Skeletal muscle tissue (tissue), 4 donors: ENCODE results near the gene LARP1B. TPM values are rescaled to one million over a fixed set of nuclear protein-coding genes. Genes with fewer than 3 reads are reported as not detected.
"Not testable (repeated sequence)": the region's sequence is repeated elsewhere in the genome, so short reads cannot be mapped to it uniquely, and the experiment has no call there.

Source experiments
- H3K27ac ChIP-seq: one replicate; pipeline ENCODE4 v1.7.0; 2013; ENCODE audit warnings: mild to moderate bottlenecking, low read depth, low read length, inconsistent platforms
- H3K27me3 ChIP-seq, 3 donors: one replicate each; pipeline ENCODE4 v1.7.0; 2013; ENCODE audit warnings: low read length in 3 of 3; ENCODE audit not compliant: control insufficient read depth in 3 of 3, insufficient read depth in 3 of 3
- H3K36me3 ChIP-seq, 3 donors: one replicate each; pipeline ENCODE4 v1.7.0; 2013; ENCODE audit warnings: low read length in 3 of 3; ENCODE audit not compliant: control insufficient read depth in 3 of 3, insufficient read depth in 3 of 3
- H3K4me1 ChIP-seq, 3 donors: one replicate each; pipeline ENCODE4 v1.7.0; 2013; ENCODE audit warnings: low read length in 3 of 3, mild to moderate bottlenecking in 3 of 3; ENCODE audit not compliant: control insufficient read depth in 3 of 3, insufficient read depth in 3 of 3
- H3K4me3 ChIP-seq, 3 donors: one replicate each; pipeline ENCODE4 v1.7.0; 2013; ENCODE audit warnings: low read length in 3 of 3
- H3K9ac ChIP-seq, 3 donors: one replicate each; pipeline ENCODE4 v1.7.0; 2013; ENCODE audit warnings: low read length in 3 of 3, mild to moderate bottlenecking in 3 of 3, moderate library complexity in 2 of 3, low read depth in 1 of 3
- H3K9me3 ChIP-seq, 3 donors: one replicate each; pipeline ENCODE4 v1.7.0; 2013; ENCODE audit warnings: low read length in 3 of 3; ENCODE audit not compliant: control insufficient read depth in 3 of 3
- total RNA-seq: library from RNA; depleted of rRNA; stranded (reverse); fragments of >200 nt; gene quantifications from one replicate; pipeline ENCODE4 v1.2.3, GENCODE V29; 2014
- donor health status: Osteomylitis.

The LARP1B gene
- total RNA-seq, 1 donor from 2014 or later = 32.9 TPM

- Histone ChIP-seq H3K27me3 (no peaks in the 10 kb centered on the region), H3K27ac (no peak overlapping the region), H3K9me3 (no peaks in the 10 kb centered on the region), H3K4me1 (no peaks in the 10 kb centered on the region), H3K9ac (no peak overlapping the region), H3K4me3 (no peak overlapping the region), H3K36me3 (no peaks in the 10 kb centered on the region)
Observed at GRCh38 chr4:128134925-128135324, 73.8 kb downstream of the LARP1B start.

- no peaks in the 10 kb centered on the region for H3K27me3 ChIP-seq
- H3K4me3 ChIP-seq = no peak overlapping the region
- no peaks in the 10 kb centered on the region for H3K36me3 ChIP-seq
- no peak overlapping the region for H3K9ac ChIP-seq
- H3K27ac ChIP-seq = no peak overlapping the region
- no peaks in the 10 kb centered on the region for H3K4me1 ChIP-seq
- no peaks in the 10 kb centered on the region for H3K9me3 ChIP-seq
Observed at GRCh38 chr4:128135391-128135790, 74.3 kb downstream of the LARP1B start.

- Histone ChIP-seq H3K4me1 (no peaks in the 10 kb centered on the region), H3K36me3 (peaks cover 0 to 7% (median 0%) of the 10 kb centered on the region in 3 donors), H3K27ac (no peak overlapping the region), H3K9ac (no peak overlapping the region), H3K27me3 (no peaks in the 10 kb centered on the region), H3K4me3 (no peak overlapping the region), H3K9me3 (peaks cover 0 to 4% (median 2%) of the 10 kb centered on the region in 3 donors)
Observed at GRCh38 chr4:128141866-128142265, 80.8 kb downstream of the LARP1B start.

GRCh38 chr4:128145727-128146126, 84.6 kb downstream of the LARP1B start:
- Histone ChIP-seq H3K27ac (no peak overlapping the region), H3K4me1 (no peaks in the 10 kb centered on the region), H3K36me3 (peaks cover 0 to 7% (median 0%) of the 10 kb centered on the region in 3 donors), H3K4me3 (no peak overlapping the region), H3K9ac (no peak overlapping the region), H3K27me3 (no peaks in the 10 kb centered on the region), H3K9me3 (peaks cover 0 to 4% (median 2%) of the 10 kb centered on the region in 3 donors)

GRCh38 chr4:128153800-128154199, 92.7 kb downstream of the LARP1B start:
- Histone ChIP-seq H3K9me3 (no peaks in the 10 kb centered on the region), H3K9ac (no peak overlapping the region), H3K4me1 (no peaks in the 10 kb centered on the region), H3K27ac (no peak overlapping the region), H3K4me3 (no peak overlapping the region), H3K36me3 (no peaks in the 10 kb centered on the region), H3K27me3 (no peaks in the 10 kb centered on the region)

GRCh38 chr4:128155231-128155855, 94.2 kb downstream of the LARP1B start:
- Histone ChIP-seq H3K27me3 (no peaks in the 10 kb centered on the region), H3K9ac (no peak overlapping the region), H3K36me3 (no peaks in the 10 kb centered on the region), H3K9me3 (no peaks in the 10 kb centered on the region), H3K4me3 (no peak overlapping the region), H3K4me1 (no peaks in the 10 kb centered on the region), H3K27ac (no peak overlapping the region)

GRCh38 chr4:128155874-128156456, 94.9 kb downstream of the LARP1B start:
- Histone ChIP-seq H3K36me3 (no peaks in the 10 kb centered on the region), H3K9me3 (no peaks in the 10 kb centered on the region), H3K27ac (no peak overlapping the region), H3K9ac (no peak overlapping the region), H3K27me3 (no peaks in the 10 kb centered on the region), H3K4me1 (no peaks in the 10 kb centered on the region), H3K4me3 (no peak overlapping the region)

- not testable (repeated sequence) for H3K27ac ChIP-seq, H3K9me3 ChIP-seq, H3K27me3 ChIP-seq, H3K36me3 ChIP-seq, H3K4me3 ChIP-seq, H3K9ac ChIP-seq, H3K4me1 ChIP-seq
Observed at GRCh38 chr4:128156472-128156871, 95.4 kb downstream of the LARP1B start.

GRCh38 chr4:128158894-128159293, 97.8 kb downstream of the LARP1B start:
- no peaks in the 10 kb centered on the region for H3K36me3 ChIP-seq
- H3K27ac ChIP-seq = no peak overlapping the region
- H3K27me3 ChIP-seq = no peaks in the 10 kb centered on the region
- H3K9ac ChIP-seq = no peak overlapping the region
- no peak overlapping the region for H3K4me3 ChIP-seq
- H3K4me1 ChIP-seq = no peaks in the 10 kb centered on the region
- H3K9me3 ChIP-seq = no peaks in the 10 kb centered on the region

- H3K9ac ChIP-seq = no peak overlapping the region
Observed at GRCh38 chr4:128159967-128160366, 98.9 kb downstream of the LARP1B start.

More at GRCh38 chr4:128159967-128160366, 98.9 kb downstream of the LARP1B start:
- Histone ChIP-seq H3K4me3 (no peak overlapping the region), H3K9me3 (no peaks in the 10 kb centered on the region), H3K27me3 (no peaks in the 10 kb centered on the region), H3K4me1 (no peaks in the 10 kb centered on the region), H3K36me3 (no peaks in the 10 kb centered on the region), H3K27ac (no peak overlapping the region)
